Lower leg skin (tissue), 3 donors: ENCODE results near the gene ZCCHC10.

Experiments
- POLR2A ChIP-seq, 2 donors: fragments of 450-650 bp; IDR thresholded peaks; one replicate each; pipeline ENCODE4 v1.6.1; 2016 to 2017; ENCODE audit warnings: antibody characterized with exemption in 2 of 2, mild to moderate bottlenecking in 1 of 2, moderate library complexity in 1 of 2
- TF ChIP-seq, protein P1 (sequence below), 3 donors: fragments of 450-650 bp; IDR thresholded peaks; one replicate each; pipeline ENCODE4 v1.5.1; 2016; ENCODE audit warnings: antibody characterized with exemption in 3 of 3, mild to moderate bottlenecking in 3 of 3, moderate library complexity in 2 of 3

DNA sequence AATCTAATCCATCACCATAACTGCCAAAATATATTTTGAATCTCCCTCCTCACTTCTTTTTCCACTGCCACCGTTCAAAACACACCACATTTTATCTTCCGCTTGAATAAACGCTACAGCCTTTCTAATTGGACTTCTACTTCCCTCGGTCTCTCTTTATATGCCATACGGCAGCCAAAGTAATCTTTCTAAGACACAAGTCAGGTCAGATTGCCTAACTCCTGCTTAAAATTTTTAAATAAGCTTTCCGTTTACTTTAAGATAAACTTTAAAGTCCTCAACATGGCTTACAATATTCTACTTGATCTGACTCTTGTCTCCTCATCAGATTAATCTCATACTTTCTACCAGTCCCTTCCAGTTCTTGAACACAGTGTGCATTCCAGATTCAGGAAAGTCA, 72.6 kb downstream of the ZCCHC10 start:
- TF ChIP-seq, protein P1, sequence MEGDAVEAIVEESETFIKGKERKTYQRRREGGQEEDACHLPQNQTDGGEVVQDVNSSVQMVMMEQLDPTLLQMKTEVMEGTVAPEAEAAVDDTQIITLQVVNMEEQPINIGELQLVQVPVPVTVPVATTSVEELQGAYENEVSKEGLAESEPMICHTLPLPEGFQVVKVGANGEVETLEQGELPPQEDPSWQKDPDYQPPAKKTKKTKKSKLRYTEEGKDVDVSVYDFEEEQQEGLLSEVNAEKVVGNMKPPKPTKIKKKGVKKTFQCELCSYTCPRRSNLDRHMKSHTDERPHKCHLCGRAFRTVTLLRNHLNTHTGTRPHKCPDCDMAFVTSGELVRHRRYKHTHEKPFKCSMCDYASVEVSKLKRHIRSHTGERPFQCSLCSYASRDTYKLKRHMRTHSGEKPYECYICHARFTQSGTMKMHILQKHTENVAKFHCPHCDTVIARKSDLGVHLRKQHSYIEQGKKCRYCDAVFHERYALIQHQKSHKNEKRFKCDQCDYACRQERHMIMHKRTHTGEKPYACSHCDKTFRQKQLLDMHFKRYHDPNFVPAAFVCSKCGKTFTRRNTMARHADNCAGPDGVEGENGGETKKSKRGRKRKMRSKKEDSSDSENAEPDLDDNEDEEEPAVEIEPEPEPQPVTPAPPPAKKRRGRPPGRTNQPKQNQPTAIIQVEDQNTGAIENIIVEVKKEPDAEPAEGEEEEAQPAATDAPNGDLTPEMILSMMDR (IDR thresholded peaks at IDR 0.05), result no peak
- TF ChIP-seq POLR2A (IDR thresholded peaks at IDR 0.05), result no peak
